ENCODE data around the gene ADGRE1. TPM values are rescaled to one million over a fixed set of nuclear protein-coding genes. Genes with fewer than 3 reads are reported as not detected.
"Not testable (repeated sequence)": the region's sequence is repeated elsewhere in the genome, so short reads cannot be mapped to it uniquely, and the experiment has no call there.

The ADGRE1 gene
- polyA plus RNA-seq, 3 donors from 2014 or later: 0.22 to 0.54 TPM; not detected in 1

GRCh38 chr19:6864325-6864940 lies 22.9 kb upstream of the ADGRE1 start:
- H3K36me3 Mint-ChIP-seq: no peaks in the 10 kb centered on the region
- H3K4me1 Mint-ChIP-seq: peaks cover 12 to 14% of the 10 kb centered on the region in 2 donors
- DNase-seq: no peak
- peak overlapping the region in 1 of 5 donors; percentile 15 for H3K4me3 Mint-ChIP-seq
- no peaks in the 10 kb centered on the region for H3K9me3 Mint-ChIP-seq
- H3K27ac Mint-ChIP-seq: no peak overlapping the region
- H3K27me3 Mint-ChIP-seq (ENCODE audit: low read depth in 3 of 3): peaks cover 7 to 18% (median 9%) of the 10 kb centered on the region in 3 donors

- no peak for DNase-seq
- no peaks in the 10 kb centered on the region for H3K36me3 Mint-ChIP-seq
- H3K9me3 Mint-ChIP-seq: no peaks in the 10 kb centered on the region
- no peak overlapping the region for H3K4me3 Mint-ChIP-seq
- no peak overlapping the region for H3K27ac Mint-ChIP-seq
- H3K4me1 Mint-ChIP-seq: peaks cover 12 to 14% of the 10 kb centered on the region in 2 donors
- H3K27me3 Mint-ChIP-seq (ENCODE audit: low read depth in 3 of 3): peaks cover 8 to 13% (median 9%) of the 10 kb centered on the region in 3 donors
Measured at GRCh38 chr19:6865849-6866248, 21.5 kb upstream of the ADGRE1 start.

GRCh38 chr19:6866741-6867151 lies 20.6 kb upstream of the ADGRE1 start:
- Mint-ChIP-seq H3K4me1 (peaks cover 12 to 14% of the 10 kb centered on the region in 2 donors), H3K36me3 (no peaks in the 10 kb centered on the region), H3K4me3 (no peak overlapping the region), H3K9me3 (no peaks in the 10 kb centered on the region), H3K27me3 (ENCODE audit: low read depth in 3 of 3) (peaks cover 7 to 15% (median 11%) of the 10 kb centered on the region in 3 donors), H3K27ac (no peak overlapping the region)
- DNase-seq: no peak

GRCh38 chr19:6868351-6868750 lies 19.0 kb upstream of the ADGRE1 start:
- Mint-ChIP-seq H3K4me1 (peaks cover 4 to 5% of the 10 kb centered on the region in 2 donors), H3K27me3 (ENCODE audit: low read depth in 3 of 3) (peaks cover under 1 to 8% (median 5%) of the 10 kb centered on the region in 3 donors), H3K4me3 (no peak overlapping the region), H3K9me3 (peaks cover 0 to 3% (median 0%) of the 10 kb centered on the region in 6 donors), H3K36me3 (peaks cover 0 to 2% (median 1%) of the 10 kb centered on the region in 3 donors), H3K27ac (no peak overlapping the region)
- DNase-seq: no peak

- not testable (repeated sequence) for H3K27ac Mint-ChIP-seq; DNase-seq; H3K36me3 Mint-ChIP-seq; H3K9me3 Mint-ChIP-seq; H3K4me3 Mint-ChIP-seq; H3K4me1 Mint-ChIP-seq; H3K27me3 Mint-ChIP-seq (ENCODE audit: low read depth in 3 of 3)
Measured at GRCh38 chr19:6869151-6869882, 18.1 kb upstream of the ADGRE1 start.

- Mint-ChIP-seq H3K27ac (no peak overlapping the region), H3K9me3 (peaks cover 0 to 3% (median 0%) of the 10 kb centered on the region in 6 donors), H3K4me3 (no peak overlapping the region), H3K4me1 (peaks cover 4 to 7% of the 10 kb centered on the region in 2 donors), H3K27me3 (ENCODE audit: low read depth in 3 of 3) (peaks cover 2 to 12% (median 11%) of the 10 kb centered on the region in 3 donors), H3K36me3 (peaks cover 0 to 11% (median 6%) of the 10 kb centered on the region in 3 donors)
- DNase-seq: no peak
Measured at GRCh38 chr19:6873708-6874431, 13.5 kb upstream of the ADGRE1 start.

- H3K27me3 Mint-ChIP-seq (ENCODE audit: low read depth in 3 of 3): peaks cover 2 to 18% (median 16%) of the 10 kb centered on the region in 3 donors
- DNase-seq: no peak
- H3K27ac Mint-ChIP-seq: no peak overlapping the region
- peaks cover 4 to 7% of the 10 kb centered on the region in 2 donors for H3K4me1 Mint-ChIP-seq
- no peak overlapping the region for H3K4me3 Mint-ChIP-seq
- peaks cover 0 to 11% (median 6%) of the 10 kb centered on the region in 3 donors for H3K36me3 Mint-ChIP-seq
- H3K9me3 Mint-ChIP-seq: peaks cover 0 to 3% (median 0%) of the 10 kb centered on the region in 6 donors
Measured at GRCh38 chr19:6875218-6875617, 12.2 kb upstream of the ADGRE1 start.

- no peak for DNase-seq
- Mint-ChIP-seq H3K36me3 (peaks cover 0 to 11% (median 6%) of the 10 kb centered on the region in 3 donors), H3K27me3 (ENCODE audit: low read depth in 3 of 3) (peaks cover 0 to 18% (median 12%) of the 10 kb centered on the region in 3 donors), H3K27ac (no peak overlapping the region), H3K4me3 (peak overlapping the region in 1 of 5 donors; percentile 14), H3K4me1 (peaks cover 4 to 7% of the 10 kb centered on the region in 2 donors), H3K9me3 (peaks cover 0 to 3% (median 0%) of the 10 kb centered on the region in 6 donors)
Measured at GRCh38 chr19:6876748-6877147, 10.6 kb upstream of the ADGRE1 start.

- peaks cover 0 to 11% (median 6%) of the 10 kb centered on the region in 3 donors for H3K36me3 Mint-ChIP-seq
- H3K27me3 Mint-ChIP-seq (ENCODE audit: low read depth in 3 of 3): peaks cover 0 to 21% (median 12%) of the 10 kb centered on the region in 3 donors
- peaks cover 4 to 7% of the 10 kb centered on the region in 2 donors for H3K4me1 Mint-ChIP-seq
- H3K4me3 Mint-ChIP-seq: no peak overlapping the region
- DNase-seq: no peak
- no peaks in the 10 kb centered on the region for H3K9me3 Mint-ChIP-seq
- H3K27ac Mint-ChIP-seq: no peak overlapping the region
Measured at GRCh38 chr19:6877766-6878165, 9.6 kb upstream of the ADGRE1 start.

GRCh38 chr19:6886277-6886897 lies 992 bp upstream of the ADGRE1 start:
- H3K36me3 Mint-ChIP-seq: peaks cover 0 to 4% (median 0%) of the 10 kb centered on the region in 3 donors
- peaks cover 0 to 2% (median 0%) of the 10 kb centered on the region in 6 donors for H3K9me3 Mint-ChIP-seq
- H3K27me3 Mint-ChIP-seq (ENCODE audit: low read depth in 3 of 3): peaks cover 0 to 8% (median 7%) of the 10 kb centered on the region in 3 donors
- DNase-seq: no peak
- no peak overlapping the region for H3K27ac Mint-ChIP-seq
- peaks cover 32 to 41% of the 10 kb centered on the region in 2 donors for H3K4me1 Mint-ChIP-seq
- no peak overlapping the region for H3K4me3 Mint-ChIP-seq

GRCh38 chr19:6888967-6889366 lies 1.6 kb downstream of the ADGRE1 start:
- peak overlapping the region in 3 of 5 donors; percentile 0 to 30 (median 3) for H3K4me3 Mint-ChIP-seq
- DNase-seq: no peak
- H3K27me3 Mint-ChIP-seq (ENCODE audit: low read depth in 3 of 3): peaks cover 5 to 9% (median 6%) of the 10 kb centered on the region in 3 donors
- peak overlapping the region; percentile 3 to 7 (median 4) for H3K27ac Mint-ChIP-seq
- peaks cover 0 to 4% (median 0%) of the 10 kb centered on the region in 3 donors for H3K36me3 Mint-ChIP-seq
- peaks cover 49 to 66% of the 10 kb centered on the region in 2 donors for H3K4me1 Mint-ChIP-seq
- H3K9me3 Mint-ChIP-seq: peaks cover 0 to 2% (median 0%) of the 10 kb centered on the region in 6 donors

GRCh38 chr19:6890401-6890913 lies 3.1 kb downstream of the ADGRE1 start:
- Mint-ChIP-seq H3K4me3 (peak overlapping the region; percentile 67 to 74 (median 69)), H3K36me3 (peaks cover 0 to 5% (median 4%) of the 10 kb centered on the region in 3 donors), H3K4me1 (peaks cover 49 to 66% of the 10 kb centered on the region in 2 donors), H3K27me3 (ENCODE audit: low read depth in 3 of 3) (peaks cover 6 to 12% (median 9%) of the 10 kb centered on the region in 3 donors), H3K27ac (peak overlapping the region; percentile 72 to 87 (median 79)), H3K9me3 (peaks cover 0 to 2% (median under 1%) of the 10 kb centered on the region in 6 donors)
- DNase-seq: peak; percentile 10 to 14 (median 14)

- H3K4me1 Mint-ChIP-seq: peaks cover 49 to 66% of the 10 kb centered on the region in 2 donors
- peak overlapping the region; percentile 72 to 87 (median 79) for H3K27ac Mint-ChIP-seq
- DNase-seq: peak; percentile 15 to 19 (median 16)
- peaks cover 0 to 2% (median under 1%) of the 10 kb centered on the region in 6 donors for H3K9me3 Mint-ChIP-seq
- peaks cover 6 to 12% (median 9%) of the 10 kb centered on the region in 3 donors for H3K27me3 Mint-ChIP-seq (ENCODE audit: low read depth in 3 of 3)
- peak overlapping the region; percentile 67 to 74 (median 69) for H3K4me3 Mint-ChIP-seq
- peaks cover 0 to 5% (median 4%) of the 10 kb centered on the region in 3 donors for H3K36me3 Mint-ChIP-seq
Measured at GRCh38 chr19:6890938-6891337, 3.6 kb downstream of the ADGRE1 start.
